ENCODE measurements around the gene MAG.

- TF ChIP-seq CTCF (IDR thresholded peaks at IDR 0.05; ENCODE audit: insufficient read depth, low read length) (peak; percentile 15), POLR2AphosphoS5 (IDR thresholded peaks at IDR 0.05; ENCODE audit: low read depth) (no peak)
Observed at GRCh38 chr19:35306473-35307246, 14.7 kb downstream of the MAG start.

Data from HL-60 (cell line).